Brain microvascular endothelial cell (primary cell): ENCODE measurements around the gene CALR.

ENCODE experiments used
- DNase-seq: peaks from one replicate; pipeline ENCODE4 v3.0.0-alpha.2; 2020
- H3K27ac ChIP-seq: fragments of 250-450 bp; sonication (Bioruptor Pico); 2 replicates; pipeline ENCODE4 v1.5.1; 2020; ENCODE audit warnings: mild to moderate bottlenecking, moderate library complexity
- H3K27me3 ChIP-seq: fragments of 250-450 bp; sonication (Bioruptor Pico); replicated peaks from 2 replicates; pipeline ENCODE4 v1.5.1; 2020; ENCODE audit warnings: mild to moderate bottlenecking
- H3K36me3 ChIP-seq: fragments of 250-450 bp; sonication (Bioruptor Pico); replicated peaks from 2 replicates; pipeline ENCODE4 v1.5.1; 2020; ENCODE audit warnings: mild to moderate bottlenecking
- H3K4me3 ChIP-seq: 2 replicates; pipeline ENCODE4 v1.5.1; 2011; ENCODE audit warnings: low read depth, mild to moderate bottlenecking, control low read depth, low read length, moderate library complexity
- in situ Hi-C: cut with HindIII; loops from 2 replicates; pipeline ENCODE4 v1.10.0; 2017; ENCODE audit warnings: low sequenced_read_pairs, low pct_ligation_motif_present
- TF ChIP-seq, protein P1 (sequence below): IDR thresholded peaks from 2 replicates; pipeline ENCODE4 v1.5.1; 2011; ENCODE audit warnings: low read depth, mild to moderate bottlenecking, moderate library complexity, low read length, control low read depth, inconsistent platforms; ENCODE audit errors: missing control alignments

The CALR gene

GRCh38 chr19:12918253-12918652 is 20.2 kb upstream of the CALR start:
- no peak overlapping the region for H3K4me3 ChIP-seq
- H3K27me3 ChIP-seq: no peaks in the 10 kb centered on the region
- in situ Hi-C loops: no loop called here
- no peak overlapping the region for H3K27ac ChIP-seq
- no peak for DNase-seq
- H3K36me3 ChIP-seq: peaks cover 11% of the 10 kb centered on the region
- TF ChIP-seq, protein P1, sequence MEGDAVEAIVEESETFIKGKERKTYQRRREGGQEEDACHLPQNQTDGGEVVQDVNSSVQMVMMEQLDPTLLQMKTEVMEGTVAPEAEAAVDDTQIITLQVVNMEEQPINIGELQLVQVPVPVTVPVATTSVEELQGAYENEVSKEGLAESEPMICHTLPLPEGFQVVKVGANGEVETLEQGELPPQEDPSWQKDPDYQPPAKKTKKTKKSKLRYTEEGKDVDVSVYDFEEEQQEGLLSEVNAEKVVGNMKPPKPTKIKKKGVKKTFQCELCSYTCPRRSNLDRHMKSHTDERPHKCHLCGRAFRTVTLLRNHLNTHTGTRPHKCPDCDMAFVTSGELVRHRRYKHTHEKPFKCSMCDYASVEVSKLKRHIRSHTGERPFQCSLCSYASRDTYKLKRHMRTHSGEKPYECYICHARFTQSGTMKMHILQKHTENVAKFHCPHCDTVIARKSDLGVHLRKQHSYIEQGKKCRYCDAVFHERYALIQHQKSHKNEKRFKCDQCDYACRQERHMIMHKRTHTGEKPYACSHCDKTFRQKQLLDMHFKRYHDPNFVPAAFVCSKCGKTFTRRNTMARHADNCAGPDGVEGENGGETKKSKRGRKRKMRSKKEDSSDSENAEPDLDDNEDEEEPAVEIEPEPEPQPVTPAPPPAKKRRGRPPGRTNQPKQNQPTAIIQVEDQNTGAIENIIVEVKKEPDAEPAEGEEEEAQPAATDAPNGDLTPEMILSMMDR: no peak

DNA sequence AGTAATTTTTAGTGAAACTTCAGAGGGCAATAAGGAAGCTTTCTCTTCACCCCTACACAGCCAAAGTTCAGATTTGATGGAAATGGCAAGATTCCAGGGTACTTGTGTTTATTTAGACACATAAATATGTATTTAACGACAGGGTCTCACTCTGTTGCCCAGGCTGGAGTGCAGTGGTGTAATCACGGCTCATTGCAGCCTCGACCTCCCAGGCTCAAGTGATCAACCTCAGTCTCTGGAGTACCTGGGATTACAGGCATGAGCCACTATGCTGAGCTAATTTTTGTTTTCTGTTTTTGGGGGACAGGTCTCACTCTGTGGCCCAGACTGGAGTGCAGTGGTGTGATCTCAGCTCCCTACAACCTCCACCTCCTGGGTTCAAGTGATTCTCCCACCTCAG is 17.4 kb upstream of the CALR start:
- in situ Hi-C loops: no loop called here
- no peak overlapping the region for H3K4me3 ChIP-seq
- H3K27me3 ChIP-seq: no peaks in the 10 kb centered on the region
- TF ChIP-seq, protein P1: no peak
- no peak overlapping the region for H3K27ac ChIP-seq
- no peak for DNase-seq
- peaks cover 34% of the 10 kb centered on the region for H3K36me3 ChIP-seq

DNA sequence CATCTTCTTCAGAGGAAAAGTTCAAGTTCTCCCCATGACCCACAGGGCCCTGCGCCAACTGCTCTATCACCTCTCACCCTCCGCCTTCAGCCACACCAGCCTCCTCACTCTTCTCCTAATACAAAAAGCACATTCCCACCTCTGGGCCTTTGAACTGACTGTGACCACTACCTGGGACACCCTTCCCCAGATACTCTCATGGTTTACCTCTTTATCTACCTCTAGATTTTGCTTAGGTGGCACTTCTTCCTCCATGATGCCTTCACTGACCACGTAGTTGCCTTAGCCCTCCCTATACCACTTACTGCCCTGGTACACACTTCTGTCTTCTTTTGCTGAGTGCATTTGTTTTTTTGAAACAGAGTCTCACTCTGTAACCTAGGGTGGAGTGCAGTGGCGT is 15.4 kb upstream of the CALR start:
- TF ChIP-seq, protein P1: no peak
- no peak for DNase-seq
- H3K27me3 ChIP-seq: no peaks in the 10 kb centered on the region
- H3K4me3 ChIP-seq: no peak overlapping the region
- H3K36me3 ChIP-seq: peaks cover 46% of the 10 kb centered on the region
- in situ Hi-C loops: no loop called here
- no peak overlapping the region for H3K27ac ChIP-seq

DNA sequence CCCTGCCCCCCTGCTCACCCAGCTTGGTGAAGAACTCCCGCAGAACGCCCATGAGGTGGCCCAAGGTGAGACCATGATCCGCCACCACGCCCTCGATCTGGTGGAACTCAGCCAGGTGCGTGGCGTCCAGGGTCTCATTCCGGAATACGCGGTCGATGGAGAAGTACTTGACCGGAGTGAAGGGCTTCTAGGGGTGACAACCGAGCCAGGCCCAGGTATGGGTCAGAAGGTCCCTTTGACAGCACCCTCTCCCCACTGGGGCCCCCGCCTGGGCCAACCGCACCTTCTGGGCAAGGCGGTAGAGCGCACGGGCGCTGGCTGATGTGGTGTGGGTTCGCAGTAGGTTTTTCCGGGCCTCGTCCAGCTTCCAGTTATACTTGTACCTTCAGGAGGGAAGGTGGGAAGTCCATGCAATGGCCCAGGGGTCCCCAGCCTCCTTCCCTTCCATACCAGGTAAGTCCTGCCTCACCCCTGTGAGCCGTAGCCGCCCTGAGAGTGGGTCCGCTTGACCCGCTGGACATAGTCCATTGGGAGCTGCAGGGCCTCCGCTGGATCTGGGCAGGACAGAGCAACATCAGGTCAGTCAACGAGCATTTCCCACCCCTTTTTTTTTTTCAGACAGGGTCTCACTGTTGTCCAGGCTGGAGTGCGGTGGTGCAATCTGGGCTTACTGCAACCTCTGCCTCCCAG is 13.6 kb upstream of the CALR start:
- TF ChIP-seq, protein P1: no peak
- in situ Hi-C loops: no loop called here
- Histone ChIP-seq H3K4me3 (no peak overlapping the region), H3K27ac (no peak overlapping the region), H3K27me3 (no peaks in the 10 kb centered on the region), H3K36me3 (peaks cover 63% of the 10 kb centered on the region)
- no peak for DNase-seq

GRCh38 chr19:12930002-12930645 is 8.3 kb upstream of the CALR start:
- Histone ChIP-seq H3K27ac (no peak overlapping the region), H3K36me3 (peaks cover 40% of the 10 kb centered on the region), H3K4me3 (no peak overlapping the region), H3K27me3 (no peaks in the 10 kb centered on the region)
- DNase-seq: no peak
- TF ChIP-seq, protein P1: no peak
- in situ Hi-C loops: no loop called here
